C1 segment of cervical spinal cord (tissue), 14 donors: ENCODE results near the gene CTSA.

ENCODE experiments used
- DNase-seq, 14 donors: peaks; one replicate each; lab custom pipeline; 2025; lab: John Stamatoyannopoulos, UW

CTSA gene

DNA sequence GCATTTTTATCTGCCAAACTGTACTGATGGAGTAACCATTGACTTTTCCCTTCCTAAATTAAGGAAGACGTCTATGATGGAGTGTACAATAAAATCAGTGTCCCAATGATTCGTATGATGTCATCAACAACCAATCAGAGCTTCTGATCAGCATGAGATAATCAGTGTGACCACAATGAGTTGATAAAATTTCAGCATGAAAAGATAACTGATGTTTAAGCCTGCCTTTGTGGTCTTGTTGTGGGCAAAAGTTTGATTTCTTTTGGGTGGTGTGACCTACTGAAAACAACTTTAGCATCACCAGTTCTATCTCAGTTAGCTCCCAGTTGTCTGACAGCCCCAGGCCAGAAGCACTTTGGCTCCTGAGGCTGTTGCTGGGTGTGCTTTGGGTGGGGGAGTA is 46.6 kb downstream of the CTSA start:
- DNase-seq, result no peak

DNA sequence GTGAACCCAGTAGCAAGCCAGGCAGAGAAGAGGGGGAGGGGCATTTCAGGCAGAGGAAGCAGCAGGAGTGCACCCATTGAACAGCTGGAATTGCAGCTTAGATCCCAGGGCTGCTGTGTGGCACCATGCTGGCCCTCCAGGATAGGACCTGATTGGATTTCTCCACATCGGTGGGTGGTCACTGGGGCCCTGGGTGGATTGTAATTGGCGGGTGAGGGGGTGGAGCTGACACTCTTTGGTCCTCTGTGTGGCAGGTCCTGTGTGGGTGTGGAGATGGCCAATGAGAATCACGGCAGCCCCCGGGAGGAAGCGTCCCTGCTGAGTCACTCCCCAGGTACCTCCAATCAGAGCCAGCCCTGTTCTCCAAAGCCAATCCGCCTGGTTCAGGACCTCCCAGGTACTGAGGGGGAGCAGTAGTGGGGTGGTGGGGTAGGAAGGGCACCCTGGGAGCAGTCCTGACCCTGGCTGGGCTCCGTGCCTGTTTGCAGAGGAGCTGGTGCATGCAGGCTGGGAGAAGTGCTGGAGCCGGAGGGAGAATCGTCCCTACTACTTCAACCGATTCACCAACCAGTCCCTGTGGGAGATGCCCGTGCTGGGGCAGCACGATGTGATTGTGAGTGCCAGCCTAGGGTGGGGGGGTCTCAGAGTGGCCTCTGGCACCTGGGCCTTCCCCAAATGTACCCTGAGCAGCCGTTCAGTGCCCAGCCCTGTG is 47.7 kb downstream of the CTSA start:
- DNase-seq, result no peak

DNA sequence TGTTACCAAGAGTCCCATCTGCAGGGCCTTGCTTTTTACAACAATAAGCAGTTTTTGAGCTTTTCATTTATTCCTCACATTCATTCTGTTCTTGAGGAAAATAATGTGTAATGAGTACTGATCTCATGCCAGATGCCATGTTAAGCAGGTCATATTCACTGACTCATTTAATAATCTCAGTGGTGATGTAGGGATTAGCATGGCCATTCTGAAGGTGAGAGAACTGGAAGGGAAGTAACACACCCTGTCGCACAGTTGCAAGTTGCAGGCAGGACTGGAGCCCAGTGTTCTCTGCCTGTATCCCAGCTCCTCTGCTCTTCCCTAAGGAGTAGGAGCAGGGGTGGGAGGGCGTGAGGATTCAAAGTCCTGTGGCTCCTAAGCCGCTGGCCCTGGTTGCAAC is 48.9 kb downstream of the CTSA start:
- no peak for DNase-seq

DNA sequence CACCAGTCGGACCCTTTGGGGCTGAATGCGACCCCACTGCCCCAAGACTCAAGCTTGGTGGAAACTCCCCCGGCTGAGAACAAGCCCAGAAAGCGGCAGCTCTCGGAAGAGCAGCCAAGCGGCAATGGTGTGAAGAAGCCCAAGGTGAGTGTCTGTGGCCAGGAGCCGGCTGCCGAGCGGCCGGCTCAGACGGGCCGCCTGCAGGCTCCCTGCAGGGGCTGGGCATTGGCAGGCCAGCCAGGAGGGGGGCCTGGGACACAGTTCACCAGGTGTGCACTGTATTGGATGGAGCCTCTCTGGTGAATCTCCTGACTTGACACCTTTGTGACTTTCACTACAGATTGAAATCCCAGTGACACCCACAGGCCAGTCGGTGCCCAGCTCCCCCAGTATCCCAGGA is 49.3 kb downstream of the CTSA start:
- DNase-seq, result no peak

DNA sequence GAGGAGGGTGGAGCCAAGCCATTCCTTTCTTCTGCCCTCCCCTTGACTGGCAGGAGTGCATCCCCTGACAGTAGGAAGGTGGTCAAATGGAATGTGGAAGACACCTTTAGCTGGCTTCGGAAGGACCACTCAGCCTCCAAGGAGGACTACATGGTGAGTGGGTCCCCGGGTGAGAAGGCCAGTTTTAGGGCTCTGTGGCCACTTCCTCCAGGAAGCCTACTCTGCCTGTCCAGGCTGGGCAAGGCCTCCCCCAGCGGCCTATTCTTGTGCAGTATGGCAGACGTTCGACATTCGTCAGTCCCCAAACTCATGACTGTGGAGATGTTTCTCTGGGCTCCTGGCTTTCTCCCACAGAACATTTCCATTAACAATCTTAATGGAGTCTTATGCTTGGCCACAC is 52.5 kb downstream of the CTSA start:
- no peak for DNase-seq

DNA sequence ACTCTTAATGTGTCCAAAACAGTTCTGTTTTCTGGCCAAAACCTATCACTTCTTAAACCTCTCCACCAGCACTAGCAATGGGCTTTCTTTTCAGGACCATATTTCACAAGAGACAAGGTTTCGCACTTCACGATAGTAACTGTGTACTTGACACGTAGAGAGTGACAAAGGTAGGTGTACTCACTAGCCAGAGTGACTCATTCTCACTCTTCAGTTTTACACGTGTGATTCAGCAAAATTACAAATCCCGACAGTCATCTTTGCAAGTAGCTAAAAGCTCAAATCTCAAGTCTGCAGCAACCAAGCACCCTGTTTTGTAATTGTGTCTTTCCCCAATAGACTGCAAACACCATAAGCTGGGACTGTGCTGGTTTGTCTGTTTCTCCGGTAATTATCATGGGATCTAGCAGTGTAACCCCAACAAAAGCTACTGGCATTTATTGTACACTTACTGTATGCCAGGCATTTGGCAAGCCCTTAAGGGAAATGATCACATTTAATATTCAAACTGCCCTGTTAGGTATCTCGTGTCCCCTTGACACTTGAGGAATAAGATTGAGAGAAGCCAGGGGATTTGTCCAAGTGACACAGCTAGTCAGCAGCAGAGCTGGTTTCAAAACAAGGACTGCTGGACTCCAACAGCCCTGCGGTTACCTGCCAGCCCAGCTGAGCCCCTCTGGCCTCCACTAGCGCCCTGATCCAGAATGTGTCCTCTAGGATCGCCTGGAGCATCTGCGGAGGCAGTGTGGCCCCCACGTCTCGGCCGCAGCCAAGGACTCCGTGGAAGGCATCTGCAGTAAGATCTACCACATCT is 53.2 kb downstream of the CTSA start:
- no peak for DNase-seq

DNA sequence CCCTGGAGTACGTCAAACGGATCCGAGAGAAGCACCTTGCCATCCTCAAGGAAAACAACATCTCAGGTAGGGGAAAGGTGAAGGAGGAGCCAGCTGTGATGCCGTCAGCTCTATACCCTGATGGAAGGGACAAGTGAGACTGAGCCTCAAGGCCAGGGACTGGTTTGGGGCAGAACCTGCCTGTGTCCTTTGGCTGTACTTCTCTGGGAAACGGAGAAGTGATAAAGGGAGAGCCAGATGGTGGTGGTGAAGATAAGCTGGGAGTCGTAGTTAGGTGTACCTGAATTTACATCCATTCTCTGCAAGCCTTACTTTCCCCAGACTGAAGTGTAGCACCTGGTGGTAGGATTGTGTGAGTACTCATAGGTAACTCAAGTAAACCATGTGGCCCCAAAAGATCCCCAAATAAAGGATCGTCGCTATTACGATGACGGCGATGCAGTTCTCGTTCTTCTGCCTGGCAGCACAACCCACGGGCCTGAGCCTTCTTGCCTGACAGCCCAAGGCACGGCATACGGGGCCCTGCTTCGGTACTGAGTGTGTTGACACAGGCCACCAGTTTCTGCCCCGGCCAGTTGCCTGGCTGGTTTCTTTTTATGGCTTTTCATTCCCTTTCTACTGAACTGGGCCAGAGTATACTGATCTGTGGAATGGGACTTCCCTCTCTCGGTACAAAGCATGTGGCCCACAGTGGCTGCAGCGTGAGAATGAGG is 54.0 kb downstream of the CTSA start:
- DNase-seq, result no peak

DNA sequence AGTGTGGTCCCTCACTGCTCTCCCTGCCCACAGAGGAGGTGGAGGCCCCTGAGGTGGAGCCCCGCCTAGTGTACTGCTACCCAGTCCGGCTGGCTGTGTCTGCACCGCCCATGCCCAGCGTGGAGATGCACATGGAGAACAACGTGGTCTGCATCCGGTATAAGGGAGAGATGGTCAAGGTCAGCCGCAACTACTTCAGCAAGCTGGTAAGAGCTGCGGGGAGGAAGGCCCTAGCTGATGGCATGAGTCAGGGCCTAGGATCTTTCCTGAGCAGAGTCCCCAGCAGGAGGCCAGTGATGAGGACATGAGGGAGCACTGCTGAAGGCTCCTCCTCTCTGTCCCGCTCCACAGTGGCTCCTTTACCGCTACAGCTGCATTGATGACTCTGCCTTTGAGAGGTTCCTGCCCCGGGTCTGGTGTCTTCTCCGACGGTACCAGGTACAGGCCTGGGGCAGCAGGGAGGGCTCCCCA is 54.6 kb downstream of the CTSA start:
- no peak for DNase-seq

DNA sequence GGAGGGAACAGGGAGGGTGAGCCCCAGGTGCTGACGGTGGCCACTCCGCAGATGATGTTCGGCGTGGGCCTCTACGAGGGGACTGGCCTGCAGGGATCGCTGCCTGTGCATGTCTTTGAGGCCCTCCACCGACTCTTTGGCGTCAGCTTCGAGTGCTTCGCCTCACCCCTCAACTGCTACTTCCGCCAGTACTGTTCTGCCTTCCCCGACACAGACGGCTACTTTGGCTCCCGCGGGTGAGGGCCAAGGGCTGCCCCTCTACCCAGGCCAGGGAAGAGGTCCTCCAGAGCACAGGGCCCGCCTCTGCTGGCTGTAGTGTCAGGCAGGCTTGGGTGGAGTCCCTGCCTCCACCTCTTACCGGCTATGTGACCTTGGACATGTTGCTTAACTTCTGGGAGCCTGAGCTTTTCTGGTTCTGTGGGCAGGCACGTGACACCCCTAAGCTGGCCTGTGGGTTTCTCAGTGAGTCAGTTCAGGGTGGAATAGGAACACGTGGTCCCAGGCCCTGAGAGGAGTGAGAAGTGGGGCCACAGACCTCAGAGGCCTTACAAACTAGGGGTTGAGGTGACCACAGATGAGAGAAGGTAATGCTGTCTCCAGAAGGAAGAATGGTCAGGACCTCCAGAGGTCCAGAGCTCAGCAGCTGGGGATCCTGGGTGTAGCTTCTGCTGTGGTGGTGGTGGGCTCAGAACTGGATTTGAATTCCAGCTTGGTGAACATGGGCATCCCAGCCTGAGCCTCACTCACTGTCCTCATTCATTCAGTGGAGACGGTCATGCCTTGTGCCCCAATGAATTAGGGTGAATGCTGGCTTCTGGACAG is 55.2 kb downstream of the CTSA start:
- peak in 6 of 14 donors; percentile 12 to 55 (median 16) for DNase-seq

DNA sequence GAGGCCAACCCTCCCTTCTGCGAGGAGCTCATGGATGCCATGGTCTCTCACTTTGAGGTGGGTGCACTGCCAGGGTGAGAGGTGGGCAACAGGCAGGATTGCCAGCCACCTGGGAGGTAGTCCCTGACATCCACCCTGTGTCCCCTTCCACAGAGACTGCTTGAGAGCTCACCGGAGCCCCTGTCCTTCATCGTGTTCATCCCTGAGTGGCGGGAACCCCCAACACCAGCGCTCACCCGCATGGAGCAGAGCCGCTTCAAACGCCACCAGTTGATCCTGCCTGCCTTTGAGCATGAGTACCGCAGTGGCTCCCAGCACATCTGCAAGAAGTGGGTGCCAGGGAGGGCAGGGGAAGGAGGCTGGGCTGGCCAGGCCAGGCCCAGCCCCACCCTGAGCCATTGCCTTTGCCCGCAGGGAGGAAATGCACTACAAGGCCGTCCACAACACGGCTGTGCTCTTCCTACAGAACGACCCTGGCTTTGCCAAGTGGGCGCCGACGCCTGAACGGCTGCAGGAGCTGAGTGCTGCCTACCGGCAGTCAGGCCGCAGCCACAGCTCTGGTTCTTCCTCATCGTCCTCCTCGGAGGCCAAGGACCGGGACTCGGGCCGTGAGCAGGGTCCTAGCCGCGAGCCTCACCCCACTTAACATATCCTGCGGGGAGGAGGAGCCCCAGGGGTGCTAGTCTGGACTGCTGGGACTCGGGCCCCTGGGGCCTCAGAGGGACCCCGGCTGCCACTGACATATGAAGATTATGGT is 56.2 kb downstream of the CTSA start:
- no peak for DNase-seq

DNA sequence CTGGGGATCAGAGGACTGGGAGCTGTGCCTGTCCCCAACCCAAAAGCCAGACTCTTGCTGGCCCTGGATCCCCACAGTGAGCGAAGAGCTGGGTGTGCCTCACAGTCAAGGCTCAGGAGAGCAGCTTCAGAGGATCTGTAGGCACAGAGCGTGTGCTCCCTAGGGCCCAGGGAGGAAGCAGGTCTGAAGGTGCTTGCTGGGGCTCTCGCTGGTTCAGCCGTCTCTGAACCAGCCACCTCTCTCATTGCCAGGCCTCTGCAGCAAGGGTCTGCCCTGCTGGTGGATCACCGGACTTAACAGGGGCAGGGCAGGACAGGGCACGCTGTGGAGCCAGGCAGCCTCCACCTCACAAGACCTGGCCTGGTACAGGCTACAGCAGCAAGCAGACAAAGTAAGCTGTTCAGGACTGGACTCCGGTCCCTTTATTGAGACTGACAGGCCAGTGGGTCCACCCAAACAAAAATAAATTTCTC is 57.2 kb downstream of the CTSA start:
- no peak for DNase-seq
